B cell (primary cell): ENCODE results near the gene SLC13A3.

Experiments
- EZH2 ChIP-seq: IDR thresholded peaks from 2 replicates; pipeline ENCODE4 v1.6.1; 2012; ENCODE audit warnings: borderline replicate concordance, low read depth, mild to moderate bottlenecking, moderate library complexity, low read length; ENCODE audit not compliant: insufficient read depth, poor library complexity, severe bottlenecking
- TF ChIP-seq, protein P1 (sequence below): fragments of 200-600 bp; IDR thresholded peaks from one replicate; pipeline ENCODE4 v1.8.0; 2022; ENCODE audit warnings: antibody characterized with exemption, mild to moderate bottlenecking

DNA sequence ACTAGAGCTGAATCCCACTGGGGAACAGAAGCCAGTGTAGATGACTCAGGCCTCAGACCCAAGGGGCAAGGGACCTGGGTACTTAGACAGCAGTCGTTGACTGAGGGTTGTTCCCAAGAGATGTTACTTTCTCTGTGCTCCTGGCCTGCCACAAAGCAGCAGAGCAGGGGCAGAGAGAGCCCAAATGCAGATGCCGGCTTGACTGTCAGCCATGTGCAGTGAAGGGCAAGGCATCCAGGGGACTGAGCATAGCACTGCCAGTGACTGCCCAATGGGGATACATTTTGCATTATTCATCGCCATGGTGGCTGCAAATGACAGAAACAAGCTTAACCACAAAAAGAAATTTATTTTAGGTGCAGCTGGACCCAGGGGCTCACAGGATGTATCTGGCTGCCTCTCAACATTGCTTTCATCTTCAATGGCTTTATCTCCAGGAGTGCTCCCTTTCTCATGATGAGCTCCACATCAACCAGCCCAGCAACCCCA lies 45.6 kb upstream of the SLC13A3 start:
- TF ChIP-seq, protein P1, sequence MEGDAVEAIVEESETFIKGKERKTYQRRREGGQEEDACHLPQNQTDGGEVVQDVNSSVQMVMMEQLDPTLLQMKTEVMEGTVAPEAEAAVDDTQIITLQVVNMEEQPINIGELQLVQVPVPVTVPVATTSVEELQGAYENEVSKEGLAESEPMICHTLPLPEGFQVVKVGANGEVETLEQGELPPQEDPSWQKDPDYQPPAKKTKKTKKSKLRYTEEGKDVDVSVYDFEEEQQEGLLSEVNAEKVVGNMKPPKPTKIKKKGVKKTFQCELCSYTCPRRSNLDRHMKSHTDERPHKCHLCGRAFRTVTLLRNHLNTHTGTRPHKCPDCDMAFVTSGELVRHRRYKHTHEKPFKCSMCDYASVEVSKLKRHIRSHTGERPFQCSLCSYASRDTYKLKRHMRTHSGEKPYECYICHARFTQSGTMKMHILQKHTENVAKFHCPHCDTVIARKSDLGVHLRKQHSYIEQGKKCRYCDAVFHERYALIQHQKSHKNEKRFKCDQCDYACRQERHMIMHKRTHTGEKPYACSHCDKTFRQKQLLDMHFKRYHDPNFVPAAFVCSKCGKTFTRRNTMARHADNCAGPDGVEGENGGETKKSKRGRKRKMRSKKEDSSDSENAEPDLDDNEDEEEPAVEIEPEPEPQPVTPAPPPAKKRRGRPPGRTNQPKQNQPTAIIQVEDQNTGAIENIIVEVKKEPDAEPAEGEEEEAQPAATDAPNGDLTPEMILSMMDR: no peak
- no peak for TF ChIP-seq EZH2
